MM.1S (cell line): ENCODE data around the gene NAA35.

Experiments
- DNase-seq: peaks from one replicate; pipeline ENCODE4 v3.0.0-alpha.2; 2015
- H2AFZ ChIP-seq: fragments of 300-600 bp; sonication (generic); 2 replicates; pipeline ENCODE4 v1.6.0; 2016; ENCODE audit warnings: antibody characterized with exemption, low read length
- H3F3A ChIP-seq: fragments of 300-600 bp; sonication (generic); 2 replicates; pipeline ENCODE4 v1.6.1; 2016; ENCODE audit warnings: mild to moderate bottlenecking, antibody characterized with exemption, low read length, moderate library complexity, mixed read lengths; ENCODE audit not compliant: insufficient read depth
- H3K27ac ChIP-seq: fragments of 300-600 bp; sonication (generic); 2 replicates; pipeline ENCODE4 v1.5.1; 2016; ENCODE audit warnings: mild to moderate bottlenecking, low read length
- H3K27me3 ChIP-seq: fragments of 300-600 bp; sonication (generic); replicated peaks from 2 replicates; pipeline ENCODE4 v1.6.0; 2016; ENCODE audit warnings: low read length; ENCODE audit not compliant: insufficient read depth
- H3K36me3 ChIP-seq: fragments of 300-600 bp; sonication (generic); replicated peaks from 2 replicates; pipeline ENCODE4 v1.6.1; 2016; ENCODE audit warnings: mild to moderate bottlenecking, low read length, mixed read lengths; ENCODE audit not compliant: insufficient read depth
- H3K4me1 ChIP-seq: fragments of 300-600 bp; sonication (generic); 2 replicates; pipeline ENCODE4 v1.6.1; 2016; ENCODE audit warnings: low read length, mixed read lengths
- H3K4me2 ChIP-seq: fragments of 300-600 bp; sonication (generic); 2 replicates; pipeline ENCODE4 v1.6.0; 2016; ENCODE audit warnings: low read depth, low read length
- H3K4me3 ChIP-seq: fragments of 300-600 bp; sonication (generic); 2 replicates; pipeline ENCODE4 v1.5.1; 2016; ENCODE audit warnings: low read length, mixed read lengths
- H3K79me2 ChIP-seq: fragments of 300-600 bp; sonication (generic); 2 replicates; pipeline ENCODE4 v1.6.1; 2016; ENCODE audit warnings: mixed run types, low read length, mixed read lengths
- H3K9ac ChIP-seq: fragments of 300-600 bp; sonication (generic); 2 replicates; pipeline ENCODE4 v1.6.1; 2016; ENCODE audit warnings: low read length, mixed read lengths
- H3K9me2 ChIP-seq: fragments of 300-600 bp; sonication (generic); replicated peaks from 2 replicates; pipeline ENCODE4 v1.6.1; 2016; ENCODE audit warnings: mild to moderate bottlenecking, low read length, mixed read lengths; ENCODE audit not compliant: insufficient read depth
- H3K9me3 ChIP-seq: fragments of 300-600 bp; sonication (generic); replicated peaks from 2 replicates; pipeline ENCODE4 v1.6.1; 2016; ENCODE audit warnings: mild to moderate bottlenecking, low read length, mixed read lengths; ENCODE audit not compliant: insufficient read depth
- H4K20me1 ChIP-seq: fragments of 300-600 bp; sonication (generic); 2 replicates; pipeline ENCODE4 v1.6.1; 2016; ENCODE audit warnings: mild to moderate bottlenecking, low read length, moderate library complexity, mixed read lengths; ENCODE audit not compliant: insufficient read depth
- CTCF ChIP-seq: fragments of 300-600 bp; sonication (generic); IDR thresholded peaks from 2 replicates; pipeline ENCODE4 v1.5.1; 2016; ENCODE audit warnings: antibody characterized with exemption, low read length, mixed read lengths
- EZH2 ChIP-seq: fragments of 300-600 bp; sonication (generic); optimal IDR thresholded peaks from 2 replicates; pipeline ENCODE3; 2017; ENCODE audit warnings: low read depth, mild to moderate bottlenecking, antibody characterized with exemption, low read length, mixed read lengths
- EZH2phosphoT487 ChIP-seq: fragments of 300-600 bp; sonication (generic); IDR thresholded peaks from 2 replicates; pipeline ENCODE4 v1.6.1; 2018; ENCODE audit warnings: antibody characterized with exemption, low read length

Gene NAA35

GRCh38 chr9:85904975-85905374 lies 36.0 kb upstream of the NAA35 start:
- Histone ChIP-seq H2AFZ (no peak overlapping the region), H3K36me3 (no peaks in the 10 kb centered on the region), H3K4me2 (no peak overlapping the region), H3K79me2 (no peaks in the 10 kb centered on the region), H3K27me3 (no peaks in the 10 kb centered on the region), H3K9me2 (no peaks in the 10 kb centered on the region), H3K4me1 (no peaks in the 10 kb centered on the region), H3K9me3 (no peaks in the 10 kb centered on the region), H3K4me3 (no peak overlapping the region), H4K20me1 (no peaks in the 10 kb centered on the region), H3F3A (0 out of 2 replicates have a peak, but pooled peaks cover 2% of the 10 kb centered on the region), H3K9ac (no peak overlapping the region), H3K27ac (no peak overlapping the region)
- no peak for TF ChIP-seq CTCF
- TF ChIP-seq EZH2phosphoT487 = no peak
- TF ChIP-seq EZH2 = no peak
- no peak for DNase-seq

- H3K4me3 ChIP-seq = no peak overlapping the region
- H3K79me2 ChIP-seq = no peaks in the 10 kb centered on the region
- no peaks in the 10 kb centered on the region for H3K9me2 ChIP-seq
- TF ChIP-seq CTCF = no peak
- no peak for TF ChIP-seq EZH2phosphoT487
- TF ChIP-seq EZH2 = no peak
- no peaks in the 10 kb centered on the region for H3K27me3 ChIP-seq
- H4K20me1 ChIP-seq = no peaks in the 10 kb centered on the region
- H3K27ac ChIP-seq = no peak overlapping the region
- H2AFZ ChIP-seq = no peak overlapping the region
- no peaks in the 10 kb centered on the region for H3K9me3 ChIP-seq
- H3K4me2 ChIP-seq = no peak overlapping the region
- no peaks in the 10 kb centered on the region for H3K4me1 ChIP-seq
- H3F3A ChIP-seq = 0 out of 2 replicates have a peak, but pooled peaks cover 2% of the 10 kb centered on the region
- H3K9ac ChIP-seq = no peak overlapping the region
- DNase-seq = no peak
- no peaks in the 10 kb centered on the region for H3K36me3 ChIP-seq
These were observed 35.0 kb upstream of the NAA35 start for GRCh38 chr9:85905957-85906356.

GRCh38 chr9:85909390-85909789 lies 31.6 kb upstream of the NAA35 start:
- H3F3A ChIP-seq = 0 out of 2 replicates have a peak, but pooled peaks cover 2% of the 10 kb centered on the region
- TF ChIP-seq CTCF = no peak
- no peak for TF ChIP-seq EZH2phosphoT487
- no peak for TF ChIP-seq EZH2
- H3K36me3 ChIP-seq = no peaks in the 10 kb centered on the region
- H2AFZ ChIP-seq = no peak overlapping the region
- no peak for DNase-seq
- no peaks in the 10 kb centered on the region for H4K20me1 ChIP-seq
- H3K79me2 ChIP-seq = no peaks in the 10 kb centered on the region
- no peak overlapping the region for H3K9ac ChIP-seq
- H3K27me3 ChIP-seq = no peaks in the 10 kb centered on the region
- no peaks in the 10 kb centered on the region for H3K9me2 ChIP-seq
- no peaks in the 10 kb centered on the region for H3K9me3 ChIP-seq
- H3K4me3 ChIP-seq = no peak overlapping the region
- peaks cover 2% of the 10 kb centered on the region for H3K4me1 ChIP-seq
- H3K27ac ChIP-seq = no peak overlapping the region
- no peak overlapping the region for H3K4me2 ChIP-seq
